GM10847 (cell line): ENCODE data around the gene LYRM4.

Source experiments
- POLR2A ChIP-seq: IDR thresholded peaks from 2 replicates; pipeline ENCODE4 v1.6.1; 2011; ENCODE audit not compliant: insufficient read length; ENCODE audit errors: extremely low read depth

LYRM4 gene

GRCh38 chr6:5088780-5089179 is 172.0 kb downstream of the LYRM4 start:
- no peak for TF ChIP-seq POLR2A

GRCh38 chr6:5087389-5087788 is 173.4 kb downstream of the LYRM4 start:
- no peak for TF ChIP-seq POLR2A

GRCh38 chr6:5086294-5086890 is 174.4 kb downstream of the LYRM4 start:
- TF ChIP-seq POLR2A, result no peak

- TF ChIP-seq POLR2A, result no peak
Observed at GRCh38 chr6:5085648-5086293, 175.0 kb downstream of the LYRM4 start.

GRCh38 chr6:5084781-5085647 is 175.7 kb downstream of the LYRM4 start, which contains the start of gene PPP1R3G:
PPP1R3G (plus strand) TSS chr6:5085341; CDS start chr6:5085486, 145 bp downstream.
- no peak for TF ChIP-seq POLR2A

- TF ChIP-seq POLR2A, result no peak
Observed at GRCh38 chr6:5084360-5084780, 176.4 kb downstream of the LYRM4 start.

GRCh38 chr6:5083813-5084359 is 176.9 kb downstream of the LYRM4 start:
- TF ChIP-seq POLR2A, result no peak

- TF ChIP-seq POLR2A, result no peak
Observed at GRCh38 chr6:5083307-5083583, 177.5 kb downstream of the LYRM4 start.

GRCh38 chr6:5082487-5083306 is 178.1 kb downstream of the LYRM4 start:
- TF ChIP-seq POLR2A, result no peak

- no peak for TF ChIP-seq POLR2A
Observed at GRCh38 chr6:5081955-5082354, 178.8 kb downstream of the LYRM4 start.

GRCh38 chr6:5081182-5081581 is 179.6 kb downstream of the LYRM4 start:
- no peak for TF ChIP-seq POLR2A

- TF ChIP-seq POLR2A, result no peak
Observed at GRCh38 chr6:5080574-5080973, 180.2 kb downstream of the LYRM4 start.

- no peak for TF ChIP-seq POLR2A
Observed at GRCh38 chr6:5079692-5080091, 181.1 kb downstream of the LYRM4 start.

- TF ChIP-seq POLR2A, result no peak
Observed at GRCh38 chr6:5078121-5078669, 182.6 kb downstream of the LYRM4 start.

- TF ChIP-seq POLR2A, result no peak
Observed at GRCh38 chr6:5076931-5077330, 183.8 kb downstream of the LYRM4 start.
